PFSK-1 (cell line): ENCODE measurements around the gene RIPOR2.

Experiments
- POLR2AphosphoS5 ChIP-seq: IDR thresholded peaks from 2 replicates; pipeline ENCODE4 v1.6.1; 2012; ENCODE audit warnings: low read depth, mild to moderate bottlenecking, control low read depth, low read length, moderate library complexity
- TAF1 ChIP-seq: IDR thresholded peaks from 2 replicates; pipeline ENCODE4 v1.6.1; 2012; ENCODE audit warnings: low read length, control low read depth, borderline replicate concordance; ENCODE audit not compliant: insufficient read depth
- TF ChIP-seq, protein P1 (sequence below), 2 experiments: IDR thresholded peaks; 2 replicates each; pipeline versions ENCODE4 v1.6.1 to v1.8.0; 2011 to 2012; ENCODE audit warnings: low read depth in 2 of 2, low read length in 2 of 2, control low read depth in 1 of 2, inconsistent platforms in 1 of 2, mild to moderate bottlenecking in 1 of 2, moderate library complexity in 1 of 2; ENCODE audit not compliant: insufficient read depth in 1 of 2

DNA sequence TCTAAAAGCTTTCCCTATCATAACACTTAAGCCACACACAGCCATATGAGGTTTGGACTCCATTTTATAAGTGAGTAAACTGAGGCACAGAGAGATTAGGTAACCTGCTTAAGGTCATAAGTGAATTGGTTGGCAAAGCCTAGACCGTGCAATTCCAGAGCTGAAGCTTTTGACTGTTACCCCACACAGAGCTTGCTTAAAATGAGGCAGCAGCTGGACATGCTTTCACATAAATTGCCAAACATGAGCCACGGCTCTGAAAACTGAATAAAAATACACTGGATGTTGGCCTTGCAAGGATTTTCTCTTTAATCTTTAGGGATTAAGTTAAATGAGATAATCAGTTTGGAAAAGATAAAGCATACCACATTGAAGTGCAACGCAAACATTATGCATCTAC, 2.5 kb downstream of the RIPOR2 start:
- TF ChIP-seq POLR2AphosphoS5 (no peak), TAF1 (no peak)
- TF ChIP-seq, protein P1, sequence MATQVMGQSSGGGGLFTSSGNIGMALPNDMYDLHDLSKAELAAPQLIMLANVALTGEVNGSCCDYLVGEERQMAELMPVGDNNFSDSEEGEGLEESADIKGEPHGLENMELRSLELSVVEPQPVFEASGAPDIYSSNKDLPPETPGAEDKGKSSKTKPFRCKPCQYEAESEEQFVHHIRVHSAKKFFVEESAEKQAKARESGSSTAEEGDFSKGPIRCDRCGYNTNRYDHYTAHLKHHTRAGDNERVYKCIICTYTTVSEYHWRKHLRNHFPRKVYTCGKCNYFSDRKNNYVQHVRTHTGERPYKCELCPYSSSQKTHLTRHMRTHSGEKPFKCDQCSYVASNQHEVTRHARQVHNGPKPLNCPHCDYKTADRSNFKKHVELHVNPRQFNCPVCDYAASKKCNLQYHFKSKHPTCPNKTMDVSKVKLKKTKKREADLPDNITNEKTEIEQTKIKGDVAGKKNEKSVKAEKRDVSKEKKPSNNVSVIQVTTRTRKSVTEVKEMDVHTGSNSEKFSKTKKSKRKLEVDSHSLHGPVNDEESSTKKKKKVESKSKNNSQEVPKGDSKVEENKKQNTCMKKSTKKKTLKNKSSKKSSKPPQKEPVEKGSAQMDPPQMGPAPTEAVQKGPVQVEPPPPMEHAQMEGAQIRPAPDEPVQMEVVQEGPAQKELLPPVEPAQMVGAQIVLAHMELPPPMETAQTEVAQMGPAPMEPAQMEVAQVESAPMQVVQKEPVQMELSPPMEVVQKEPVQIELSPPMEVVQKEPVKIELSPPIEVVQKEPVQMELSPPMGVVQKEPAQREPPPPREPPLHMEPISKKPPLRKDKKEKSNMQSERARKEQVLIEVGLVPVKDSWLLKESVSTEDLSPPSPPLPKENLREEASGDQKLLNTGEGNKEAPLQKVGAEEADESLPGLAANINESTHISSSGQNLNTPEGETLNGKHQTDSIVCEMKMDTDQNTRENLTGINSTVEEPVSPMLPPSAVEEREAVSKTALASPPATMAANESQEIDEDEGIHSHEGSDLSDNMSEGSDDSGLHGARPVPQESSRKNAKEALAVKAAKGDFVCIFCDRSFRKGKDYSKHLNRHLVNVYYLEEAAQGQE (IDR thresholded peaks at IDR 0.05; ENCODE audit: insufficient read depth in 1 of 2, low read depth in 2 of 2, low read length in 2 of 2): no peak
